NOMO-1 treated with DMSO at 0.1 percent for 48 hours (cell line): ENCODE data around the gene RIMBP2.

Experiments
- DNase-seq: peaks from one replicate; lab custom pipeline; 2025; ENCODE audit not compliant: unreplicated experiment; lab: John Stamatoyannopoulos, UW

Gene RIMBP2

GRCh38 chr12:130632642-130633041 lies 83.5 kb downstream of the RIMBP2 start:
- DNase-seq: no peak

- no peak for DNase-seq
These were observed 87.8 kb downstream of the RIMBP2 start for GRCh38 chr12:130628304-130628703.

- no peak for DNase-seq
These were observed 88.9 kb downstream of the RIMBP2 start for GRCh38 chr12:130627175-130627574.

- DNase-seq: no peak
These were observed 89.5 kb downstream of the RIMBP2 start for GRCh38 chr12:130626601-130627000.

GRCh38 chr12:130625201-130625600 lies 90.9 kb downstream of the RIMBP2 start:
- no peak for DNase-seq

GRCh38 chr12:130622803-130623202 lies 93.3 kb downstream of the RIMBP2 start:
- no peak for DNase-seq

GRCh38 chr12:130621696-130622298 lies 94.3 kb downstream of the RIMBP2 start:
- no peak for DNase-seq

- DNase-seq: no peak
These were observed 95.3 kb downstream of the RIMBP2 start for GRCh38 chr12:130620756-130621155.

- DNase-seq: no peak
These were observed 95.8 kb downstream of the RIMBP2 start for GRCh38 chr12:130620281-130620680.

- DNase-seq: no peak
These were observed 96.6 kb downstream of the RIMBP2 start for GRCh38 chr12:130619385-130620001.

GRCh38 chr12:130617219-130617618 lies 98.9 kb downstream of the RIMBP2 start:
- no peak for DNase-seq

GRCh38 chr12:130615861-130616345 lies 100.2 kb downstream of the RIMBP2 start:
- DNase-seq: no peak

- DNase-seq: no peak
These were observed 101.6 kb downstream of the RIMBP2 start for GRCh38 chr12:130614530-130614905.

- no peak for DNase-seq
These were observed 102.1 kb downstream of the RIMBP2 start for GRCh38 chr12:130613831-130614529.

GRCh38 chr12:130613131-130613530 lies 103.0 kb downstream of the RIMBP2 start:
- DNase-seq: no peak

GRCh38 chr12:130611026-130611905 lies 104.8 kb downstream of the RIMBP2 start:
- DNase-seq: no peak

- DNase-seq: no peak
These were observed 106.1 kb downstream of the RIMBP2 start for GRCh38 chr12:130609966-130610365.

- DNase-seq: no peak
These were observed 107.3 kb downstream of the RIMBP2 start for GRCh38 chr12:130608831-130609230.

- no peak for DNase-seq
These were observed 108.0 kb downstream of the RIMBP2 start for GRCh38 chr12:130608132-130608531.

- no peak for DNase-seq
These were observed 109.9 kb downstream of the RIMBP2 start for GRCh38 chr12:130606231-130606630.

GRCh38 chr12:130603396-130603965 lies 112.6 kb downstream of the RIMBP2 start:
- DNase-seq: no peak
